Peyer's patch (tissue), 4 donors: ENCODE data around the gene RFTN2.

ENCODE experiments used
- CTCF ChIP-seq, 6 experiments: fragments of 450-650 bp in 4 of 6; fragments of 200-600 bp in 2 of 6; sonication (generic) in 1 of 6; IDR thresholded peaks; one replicate each; pipeline ENCODE4 v1.5.1; 2017 to 2019; ENCODE audit warnings: antibody characterized with exemption in 6 of 6, mild to moderate bottlenecking in 3 of 6, moderate library complexity in 1 of 6
- POLR2A ChIP-seq, 2 donors: fragments of 450-650 bp; IDR thresholded peaks; one replicate each; pipeline ENCODE4 v1.5.1; 2017; ENCODE audit warnings: antibody characterized with exemption in 2 of 2, mild to moderate bottlenecking in 2 of 2, moderate library complexity in 2 of 2

- TF ChIP-seq CTCF (IDR thresholded peaks at IDR 0.05) (no peak), POLR2A (IDR thresholded peaks at IDR 0.05) (no peak)
These were observed 97.9 kb downstream of the RFTN2 start for GRCh38 chr2:197577446-197577845.
